Thymus (tissue), 11 donors: ENCODE measurements around the gene AVEN. TPM values are rescaled to one million over a fixed set of nuclear protein-coding genes. Genes with fewer than 3 reads are reported as not detected.

ENCODE experiments used
- DNase-seq, 9 donors: peaks; one replicate each; pipeline ENCODE4 v3.0.0-alpha.2; 2013; ENCODE audit warnings: low spot score in 9 of 9, low read depth in 6 of 9, missing footprints in 1 of 9
- H3K27ac ChIP-seq, 2 donors: one replicate each; pipeline ENCODE4 v1.5.1; 2013; ENCODE audit warnings: control low read depth in 1 of 2, low read depth in 1 of 2, low read length in 1 of 2, mild to moderate bottlenecking in 1 of 2, moderate library complexity in 1 of 2
- H3K27me3 ChIP-seq, 2 donors: one replicate each; pipeline ENCODE4 v1.5.1; 2013; ENCODE audit warnings: low read length in 1 of 2; ENCODE audit not compliant: control insufficient read depth in 2 of 2, insufficient read depth in 1 of 2
- H3K36me3 ChIP-seq, 2 donors: one replicate each; pipeline ENCODE4 v1.5.1; 2013; ENCODE audit warnings: low read length in 1 of 2, mild to moderate bottlenecking in 1 of 2, moderate library complexity in 1 of 2; ENCODE audit not compliant: control insufficient read depth in 2 of 2, insufficient read depth in 2 of 2
- H3K4me1 ChIP-seq, 2 donors: one replicate each; pipeline ENCODE4 v1.5.1; 2013; ENCODE audit warnings: low read length in 2 of 2; ENCODE audit not compliant: control insufficient read depth in 2 of 2, insufficient read depth in 2 of 2
- H3K4me3 ChIP-seq, 2 donors: one replicate each; pipeline ENCODE4 v1.5.1; 2013; ENCODE audit warnings: low read length in 2 of 2, control low read depth in 1 of 2, mild to moderate bottlenecking in 1 of 2
- H3K9me3 ChIP-seq, 2 donors: one replicate each; pipeline ENCODE4 v1.5.1; 2013; ENCODE audit warnings: low read length in 1 of 2, mild to moderate bottlenecking in 1 of 2; ENCODE audit not compliant: control insufficient read depth in 2 of 2, insufficient read depth in 1 of 2
- WGBS: extraction: QIAGEN DNeasy Blood & Tissue Kit; methylation state at CpG from one replicate; pipeline ENCODE4 v1.1.7; 2013; 5-methylcytosine and 5-hydroxymethylcytosine counted together
- polyA plus RNA-seq: library from polyadenylated mRNA; stranded (reverse); fragments of 200-250 nt; gene quantifications from one replicate; pipeline ENCODE4 v1.2.3, GENCODE V29; 2013
- total RNA-seq: library from RNA; stranded (reverse); fragments of 120-200 nt; gene quantifications from one replicate; pipeline ENCODE4 v1.2.4, GENCODE V29; 2013
- donor health status: healthy.

AVEN gene
- total and polyA plus RNA-seq, 2 donors, result 10.9 to 14.2 TPM

GRCh38 chr15:33844597-33844996 is 194.4 kb downstream of the AVEN start:
- Histone ChIP-seq H3K27me3 (no peaks in the 10 kb centered on the region), H3K9me3 (no peaks in the 10 kb centered on the region), H3K4me3 (no peak overlapping the region), H3K36me3 (no peaks in the 10 kb centered on the region), H3K4me1 (no peaks in the 10 kb centered on the region), H3K27ac (no peak overlapping the region)
- no peak for DNase-seq
- WGBS, result 97% methylated on average over 4 of the region's 4 CpGs

GRCh38 chr15:33844186-33844585 is 194.8 kb downstream of the AVEN start:
- Histone ChIP-seq H3K36me3 (no peaks in the 10 kb centered on the region), H3K27me3 (no peaks in the 10 kb centered on the region), H3K27ac (no peak overlapping the region), H3K9me3 (no peaks in the 10 kb centered on the region), H3K4me1 (no peaks in the 10 kb centered on the region), H3K4me3 (no peak overlapping the region)
- WGBS, result 86% methylated on average over 4 of the region's 4 CpGs
- DNase-seq, result no peak

GRCh38 chr15:33840615-33841014 is 198.4 kb downstream of the AVEN start:
- Histone ChIP-seq H3K27ac (no peak overlapping the region), H3K4me3 (no peak overlapping the region), H3K4me1 (no peaks in the 10 kb centered on the region), H3K9me3 (no peaks in the 10 kb centered on the region), H3K27me3 (no peaks in the 10 kb centered on the region), H3K36me3 (no peaks in the 10 kb centered on the region)
- 95% methylated on average over 3 of the region's 3 CpGs for WGBS
- no peak for DNase-seq

- no peak for DNase-seq
- no peaks in the 10 kb centered on the region for H3K27me3 ChIP-seq
- 98% methylated on average over 2 of the region's 2 CpGs for WGBS
- H3K36me3 ChIP-seq, result no peaks in the 10 kb centered on the region
- no peak overlapping the region for H3K4me3 ChIP-seq
- H3K27ac ChIP-seq, result no peak overlapping the region
- no peaks in the 10 kb centered on the region for H3K4me1 ChIP-seq
- H3K9me3 ChIP-seq, result no peaks in the 10 kb centered on the region
Observed at GRCh38 chr15:33839540-33839939, 199.5 kb downstream of the AVEN start.

- DNase-seq, result no peak
- no peaks in the 10 kb centered on the region for H3K27me3 ChIP-seq
- H3K36me3 ChIP-seq, result no peaks in the 10 kb centered on the region
- WGBS, result 94% methylated on average over 1 of the region's 1 CpG
- H3K27ac ChIP-seq, result no peak overlapping the region
- no peaks in the 10 kb centered on the region for H3K9me3 ChIP-seq
- no peaks in the 10 kb centered on the region for H3K4me1 ChIP-seq
- H3K4me3 ChIP-seq, result no peak overlapping the region
Observed at GRCh38 chr15:33837294-33837693, 201.7 kb downstream of the AVEN start.

- Histone ChIP-seq H3K4me1 (no peaks in the 10 kb centered on the region), H3K9me3 (no peaks in the 10 kb centered on the region), H3K4me3 (no peak overlapping the region), H3K36me3 (no peaks in the 10 kb centered on the region), H3K27me3 (no peaks in the 10 kb centered on the region), H3K27ac (no peak overlapping the region)
- WGBS, result 70% methylated on average over 9 of the region's 9 CpGs
- no peak for DNase-seq
Observed at GRCh38 chr15:33834892-33835743, 203.9 kb downstream of the AVEN start.

- 92% methylated on average over 7 of the region's 7 CpGs for WGBS
- no peaks in the 10 kb centered on the region for H3K4me1 ChIP-seq
- H3K4me3 ChIP-seq, result no peak overlapping the region
- H3K9me3 ChIP-seq, result no peaks in the 10 kb centered on the region
- no peaks in the 10 kb centered on the region for H3K27me3 ChIP-seq
- H3K27ac ChIP-seq, result no peak overlapping the region
- no peak for DNase-seq
- H3K36me3 ChIP-seq, result no peaks in the 10 kb centered on the region
Observed at GRCh38 chr15:33831646-33832045, 207.4 kb downstream of the AVEN start.

GRCh38 chr15:33830351-33830750 is 208.7 kb downstream of the AVEN start:
- Histone ChIP-seq H3K27me3 (no peaks in the 10 kb centered on the region), H3K27ac (no peak overlapping the region), H3K36me3 (no peaks in the 10 kb centered on the region), H3K4me1 (no peaks in the 10 kb centered on the region), H3K4me3 (no peak overlapping the region), H3K9me3 (no peaks in the 10 kb centered on the region)
- DNase-seq, result no peak
- 90% methylated on average over 4 of the region's 4 CpGs for WGBS

GRCh38 chr15:33826201-33826600 is 212.8 kb downstream of the AVEN start:
- H3K27me3 ChIP-seq, result no peaks in the 10 kb centered on the region
- DNase-seq, result no peak
- H3K27ac ChIP-seq, result no peak overlapping the region
- H3K9me3 ChIP-seq, result no peaks in the 10 kb centered on the region
- WGBS, result 95% methylated on average over 4 of the region's 4 CpGs
- no peaks in the 10 kb centered on the region for H3K4me1 ChIP-seq
- H3K4me3 ChIP-seq, result no peak overlapping the region
- no peaks in the 10 kb centered on the region for H3K36me3 ChIP-seq
